ENCODE measurements around the gene STK32B.

STK32B gene

DNA sequence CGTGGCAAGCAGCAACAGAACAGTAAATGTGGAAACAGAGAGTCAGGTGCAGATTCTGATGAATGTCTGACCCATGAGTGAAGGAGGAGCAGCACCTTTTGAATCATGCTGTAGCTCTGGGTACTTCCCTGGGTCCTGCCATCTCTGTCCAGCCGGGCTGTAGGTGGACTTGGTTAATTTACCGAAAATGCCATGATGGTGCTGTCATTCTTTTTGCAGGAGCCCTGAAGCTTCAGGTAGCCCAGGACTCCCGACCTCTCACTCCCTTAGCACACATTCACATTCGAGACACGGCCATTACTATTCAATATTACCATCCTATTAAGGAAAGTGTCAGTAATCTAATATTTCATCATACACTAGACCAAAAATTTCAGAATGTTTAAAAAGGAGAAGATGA, 320.9 kb downstream of the STK32B start:
- no peak overlapping the region for H3K4me3 ChIP-seq (ENCODE audit: low read length)
- H3K9ac ChIP-seq (ENCODE audit: low read depth, low read length) = no peak overlapping the region
- no peaks in the 10 kb centered on the region for H3K9me3 ChIP-seq (ENCODE audit: insufficient read depth, low read depth, low read length)
- no peaks in the 10 kb centered on the region for H3K27me3 ChIP-seq (ENCODE audit: insufficient read depth, low read length)
- no peaks in the 10 kb centered on the region for H3K36me3 ChIP-seq (ENCODE audit: insufficient read depth, low read depth, low read length)
- no peaks in the 10 kb centered on the region for H3K4me1 ChIP-seq (ENCODE audit: insufficient read depth, low read length)
- H3K27ac ChIP-seq (ENCODE audit: low read length) = no peak overlapping the region

DNA sequence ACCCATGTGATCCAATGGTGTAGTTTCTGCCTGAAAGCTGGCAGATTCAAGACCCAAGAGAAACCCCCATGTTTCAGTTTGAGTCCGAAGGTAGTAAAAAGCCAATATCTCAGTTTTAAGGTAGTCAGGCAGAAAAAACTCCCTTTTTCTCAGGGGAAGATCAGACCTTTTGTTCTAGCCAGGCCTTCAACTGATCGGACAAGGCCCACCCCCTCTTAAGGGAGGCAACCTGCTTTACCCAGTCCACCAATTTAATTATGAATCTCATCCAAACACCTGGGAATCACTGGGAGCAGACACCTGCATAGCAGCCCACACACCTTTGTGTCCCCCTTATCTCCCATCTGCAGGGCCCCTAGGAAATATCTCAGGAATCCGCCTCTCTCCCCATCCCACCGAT, 322.0 kb downstream of the STK32B start:
- Histone ChIP-seq H3K27me3 (ENCODE audit: insufficient read depth, low read length) (no peaks in the 10 kb centered on the region), H3K4me3 (ENCODE audit: low read length) (no peak overlapping the region), H3K9ac (ENCODE audit: low read depth, low read length) (no peak overlapping the region), H3K9me3 (ENCODE audit: insufficient read depth, low read depth, low read length) (no peaks in the 10 kb centered on the region), H3K27ac (ENCODE audit: low read length) (no peak overlapping the region), H3K4me1 (ENCODE audit: insufficient read depth, low read length) (no peaks in the 10 kb centered on the region), H3K36me3 (ENCODE audit: insufficient read depth, low read depth, low read length) (no peaks in the 10 kb centered on the region)

- no peaks in the 10 kb centered on the region for H3K4me1 ChIP-seq (ENCODE audit: insufficient read depth, low read length)
- H3K9ac ChIP-seq (ENCODE audit: low read depth, low read length) = no peak overlapping the region
- H3K27ac ChIP-seq (ENCODE audit: low read length) = no peak overlapping the region
- no peak overlapping the region for H3K4me3 ChIP-seq (ENCODE audit: low read length)
- no peaks in the 10 kb centered on the region for H3K36me3 ChIP-seq (ENCODE audit: insufficient read depth, low read depth, low read length)
- no peaks in the 10 kb centered on the region for H3K27me3 ChIP-seq (ENCODE audit: insufficient read depth, low read length)
- no peaks in the 10 kb centered on the region for H3K9me3 ChIP-seq (ENCODE audit: insufficient read depth, low read depth, low read length)
Measured at GRCh38 chr4:5374592-5374991, 323.3 kb downstream of the STK32B start.

DNA sequence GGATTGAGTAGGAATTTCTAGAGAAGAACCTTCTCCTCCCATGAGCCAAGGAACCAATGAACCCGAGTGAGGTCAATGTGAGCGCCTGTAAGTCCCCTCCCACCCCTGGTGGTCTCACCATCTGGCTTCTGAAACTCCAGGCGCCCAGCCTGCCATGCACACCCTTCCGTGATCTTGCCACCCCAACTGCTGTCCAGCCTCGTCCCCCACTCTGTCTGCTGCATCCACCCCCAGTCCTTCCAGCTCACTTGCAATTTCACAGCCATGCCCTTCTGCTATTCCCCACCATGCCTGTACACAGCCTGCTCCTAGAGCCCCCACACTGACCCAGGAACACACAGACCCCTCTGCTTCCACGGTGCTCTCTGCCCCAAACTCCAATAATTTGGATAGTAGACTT, 323.7 kb downstream of the STK32B start:
- Histone ChIP-seq H3K27ac (ENCODE audit: low read length) (no peak overlapping the region), H3K4me1 (ENCODE audit: insufficient read depth, low read length) (no peaks in the 10 kb centered on the region), H3K36me3 (ENCODE audit: insufficient read depth, low read depth, low read length) (no peaks in the 10 kb centered on the region), H3K27me3 (ENCODE audit: insufficient read depth, low read length) (no peaks in the 10 kb centered on the region), H3K4me3 (ENCODE audit: low read length) (no peak overlapping the region), H3K9me3 (ENCODE audit: insufficient read depth, low read depth, low read length) (no peaks in the 10 kb centered on the region), H3K9ac (ENCODE audit: low read depth, low read length) (no peak overlapping the region)

- Histone ChIP-seq H3K4me1 (ENCODE audit: insufficient read depth, low read length) (no peaks in the 10 kb centered on the region), H3K27ac (ENCODE audit: low read length) (no peak overlapping the region), H3K36me3 (ENCODE audit: insufficient read depth, low read depth, low read length) (no peaks in the 10 kb centered on the region), H3K4me3 (ENCODE audit: low read length) (no peak overlapping the region), H3K9ac (ENCODE audit: low read depth, low read length) (no peak overlapping the region), H3K9me3 (ENCODE audit: insufficient read depth, low read depth, low read length) (no peaks in the 10 kb centered on the region), H3K27me3 (ENCODE audit: insufficient read depth, low read length) (no peaks in the 10 kb centered on the region)
Measured at GRCh38 chr4:5376015-5376414, 324.7 kb downstream of the STK32B start.

DNA sequence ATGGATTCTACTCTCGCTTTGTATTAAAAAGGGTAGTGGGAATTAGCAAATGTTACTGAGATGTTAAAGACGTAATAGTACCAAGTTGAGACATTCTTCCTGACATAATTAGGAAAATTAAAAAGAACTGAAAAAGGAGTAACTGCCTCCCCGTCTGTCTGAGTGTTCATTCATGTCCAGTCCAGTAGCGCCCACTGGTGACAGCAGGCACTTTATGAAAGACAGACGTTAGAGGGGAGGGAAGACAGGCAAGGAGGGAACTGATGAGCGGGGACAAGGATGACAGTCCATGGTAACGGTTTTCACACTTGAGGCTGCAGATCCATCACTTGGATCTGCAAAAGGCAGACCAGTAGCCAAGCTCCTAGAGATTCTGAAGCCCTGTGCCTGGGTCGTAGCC, 326.7 kb downstream of the STK32B start:
- Histone ChIP-seq H3K4me3 (ENCODE audit: low read length) (no peak overlapping the region), H3K27me3 (ENCODE audit: insufficient read depth, low read length) (no peaks in the 10 kb centered on the region), H3K36me3 (ENCODE audit: insufficient read depth, low read depth, low read length) (no peaks in the 10 kb centered on the region), H3K9ac (ENCODE audit: low read depth, low read length) (no peak overlapping the region), H3K27ac (ENCODE audit: low read length) (no peak overlapping the region), H3K4me1 (ENCODE audit: insufficient read depth, low read length) (no peaks in the 10 kb centered on the region), H3K9me3 (ENCODE audit: insufficient read depth, low read depth, low read length) (no peaks in the 10 kb centered on the region)

DNA sequence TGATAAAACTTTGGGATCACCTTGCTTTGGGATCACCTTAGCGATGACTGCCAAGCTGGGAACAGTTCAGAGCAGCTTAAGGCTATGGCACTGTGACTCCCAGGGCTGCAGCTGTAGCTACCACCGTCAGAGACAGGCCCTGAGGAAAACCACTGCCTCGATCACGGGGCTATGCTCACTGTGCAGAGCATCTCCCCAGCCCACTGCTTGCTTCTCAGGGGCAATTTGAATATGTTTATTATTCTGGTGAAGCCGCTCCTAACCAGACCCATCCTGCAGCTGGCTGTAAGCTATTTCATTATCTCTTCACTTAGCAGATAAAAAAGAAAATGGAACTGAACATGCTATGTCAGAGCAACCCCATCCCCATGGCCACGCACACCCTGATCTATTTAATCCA, 328.6 kb downstream of the STK32B start:
- H3K9ac ChIP-seq (ENCODE audit: low read depth, low read length) = no peak overlapping the region
- no peak overlapping the region for H3K27ac ChIP-seq (ENCODE audit: low read length)
- no peaks in the 10 kb centered on the region for H3K9me3 ChIP-seq (ENCODE audit: insufficient read depth, low read depth, low read length)
- H3K36me3 ChIP-seq (ENCODE audit: insufficient read depth, low read depth, low read length) = no peaks in the 10 kb centered on the region
- H3K4me3 ChIP-seq (ENCODE audit: low read length) = no peak overlapping the region
- no peaks in the 10 kb centered on the region; the same call in 1 of the 2 replicates for H3K27me3 ChIP-seq (ENCODE audit: insufficient read depth, low read length)
- no peaks in the 10 kb centered on the region for H3K4me1 ChIP-seq (ENCODE audit: insufficient read depth, low read length)

GRCh38 chr4:5381961-5382441, 330.7 kb downstream of the STK32B start:
- no peak overlapping the region for H3K4me3 ChIP-seq (ENCODE audit: low read length)
- no peak overlapping the region for H3K27ac ChIP-seq (ENCODE audit: low read length)
- no peaks in the 10 kb centered on the region for H3K36me3 ChIP-seq (ENCODE audit: insufficient read depth, low read depth, low read length)

DNA sequence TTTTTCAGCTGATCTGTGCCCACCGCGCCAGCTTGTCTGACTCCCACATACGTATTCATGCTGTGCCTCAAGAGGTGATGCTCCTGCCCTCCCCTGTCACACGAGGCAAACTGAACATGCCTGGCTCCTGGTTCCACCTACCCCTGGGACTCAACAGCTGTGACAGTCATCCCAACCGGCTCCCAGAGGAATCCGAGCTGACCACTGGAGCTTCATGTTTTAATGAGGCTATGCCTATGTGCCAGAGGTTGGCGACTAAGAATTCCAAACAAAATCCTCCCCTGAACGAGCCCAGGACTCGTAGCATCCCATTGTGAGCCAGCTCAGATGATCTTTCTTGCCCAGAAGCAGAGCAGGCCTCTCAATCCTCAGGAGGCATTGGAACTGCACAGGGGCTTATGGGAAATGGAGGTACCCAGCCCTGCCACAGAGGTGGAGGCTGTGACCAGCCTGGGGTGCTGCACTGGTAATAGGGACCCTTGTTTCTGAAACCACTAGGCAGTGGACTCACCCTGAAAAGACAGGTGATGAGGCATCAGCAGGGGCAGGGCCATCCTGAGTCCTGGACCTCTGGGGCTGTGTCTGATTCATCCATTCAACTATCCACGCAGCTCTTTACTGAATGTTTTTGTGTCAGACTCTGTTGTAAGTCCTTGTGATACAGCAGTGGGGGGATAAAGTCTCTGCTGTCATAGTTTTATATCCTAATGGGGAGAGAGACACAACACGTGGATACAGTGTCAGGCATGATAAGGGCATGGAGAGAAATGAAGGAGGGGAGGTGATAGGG, 332.1 kb downstream of the STK32B start:
- Histone ChIP-seq H3K27ac (ENCODE audit: low read length) (no peak overlapping the region), H3K4me3 (ENCODE audit: low read length) (no peak overlapping the region), H3K9me3 (ENCODE audit: insufficient read depth, low read depth, low read length) (no peaks in the 10 kb centered on the region), H3K36me3 (ENCODE audit: insufficient read depth, low read depth, low read length) (no peaks in the 10 kb centered on the region), H3K27me3 (ENCODE audit: insufficient read depth, low read length) (no peaks in the 10 kb centered on the region; the same call in 1 of the 2 replicates), H3K9ac (ENCODE audit: low read depth, low read length) (no peak overlapping the region), H3K4me1 (ENCODE audit: insufficient read depth, low read length) (no peaks in the 10 kb centered on the region)

More at GRCh38 chr4:5381961-5382441, 330.7 kb downstream of the STK32B start:
- Histone ChIP-seq H3K9ac (ENCODE audit: low read depth, low read length) (no peak overlapping the region), H3K9me3 (ENCODE audit: insufficient read depth, low read depth, low read length) (no peaks in the 10 kb centered on the region), H3K4me1 (ENCODE audit: insufficient read depth, low read length) (no peaks in the 10 kb centered on the region), H3K27me3 (ENCODE audit: insufficient read depth, low read length) (no peaks in the 10 kb centered on the region; the same call in 1 of the 2 replicates)

DNA sequence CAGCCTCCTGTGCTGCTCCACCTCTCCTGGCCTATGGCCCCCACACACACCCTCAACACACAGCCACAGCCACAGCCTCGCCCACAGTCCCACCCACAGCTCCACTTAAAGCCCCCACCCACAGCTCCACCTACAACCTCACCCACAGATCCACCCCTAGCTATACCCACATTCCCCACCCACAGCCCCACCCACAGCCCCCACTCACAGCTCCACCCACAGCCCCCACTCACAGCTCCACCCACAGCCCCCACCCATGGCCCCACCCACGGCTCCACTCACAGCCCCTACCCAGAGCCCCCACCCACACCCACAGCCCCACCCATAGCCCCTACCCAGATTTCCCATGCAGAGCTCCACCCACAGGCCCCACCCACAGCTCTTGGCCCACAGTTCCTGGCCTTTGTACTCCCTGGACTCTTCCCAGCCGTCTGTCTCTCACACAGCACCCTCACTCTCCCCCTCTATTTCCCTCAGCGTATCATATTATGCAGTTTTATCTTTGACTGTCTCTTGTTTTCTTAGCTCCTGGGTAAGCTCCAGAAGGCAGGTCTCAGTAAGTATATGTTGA, 334.5 kb downstream of the STK32B start:
- Histone ChIP-seq H3K9me3 (ENCODE audit: insufficient read depth, low read depth, low read length) (no peaks in the 10 kb centered on the region), H3K4me3 (ENCODE audit: low read length) (no peak overlapping the region), H3K27ac (ENCODE audit: low read length) (no peak overlapping the region), H3K4me1 (ENCODE audit: insufficient read depth, low read length) (no peaks in the 10 kb centered on the region), H3K9ac (ENCODE audit: low read depth, low read length) (no peak overlapping the region), H3K27me3 (ENCODE audit: insufficient read depth, low read length) (no peaks in the 10 kb centered on the region; the same call in 1 of the 2 replicates), H3K36me3 (ENCODE audit: insufficient read depth, low read depth, low read length) (no peaks in the 10 kb centered on the region)

- Histone ChIP-seq H3K4me3 (ENCODE audit: low read length) (no peak overlapping the region), H3K4me1 (ENCODE audit: insufficient read depth, low read length) (no peaks in the 10 kb centered on the region), H3K9me3 (ENCODE audit: insufficient read depth, low read depth, low read length) (no peaks in the 10 kb centered on the region), H3K27me3 (ENCODE audit: insufficient read depth, low read length) (no peaks in the 10 kb centered on the region; the same call in 1 of the 2 replicates), H3K27ac (ENCODE audit: low read length) (no peak overlapping the region), H3K9ac (ENCODE audit: low read depth, low read length) (no peak overlapping the region), H3K36me3 (ENCODE audit: insufficient read depth, low read depth, low read length) (no peaks in the 10 kb centered on the region)
Measured at GRCh38 chr4:5386921-5387320, 335.6 kb downstream of the STK32B start.

GRCh38 chr4:5387457-5387856, 336.2 kb downstream of the STK32B start:
- Histone ChIP-seq H3K9me3 (ENCODE audit: insufficient read depth, low read depth, low read length) (no peaks in the 10 kb centered on the region), H3K4me1 (ENCODE audit: insufficient read depth, low read length) (no peaks in the 10 kb centered on the region), H3K9ac (ENCODE audit: low read depth, low read length) (no peak overlapping the region), H3K4me3 (ENCODE audit: low read length) (no peak overlapping the region), H3K36me3 (ENCODE audit: insufficient read depth, low read depth, low read length) (no peaks in the 10 kb centered on the region), H3K27ac (ENCODE audit: low read length) (no peak overlapping the region), H3K27me3 (ENCODE audit: insufficient read depth, low read length) (no peaks in the 10 kb centered on the region; the same call in 1 of the 2 replicates)
